Measurements from ENCODE around the gene PCMTD2. TPM values are rescaled to one million over a fixed set of nuclear protein-coding genes. Genes with fewer than 3 reads are reported as not detected.

PCMTD2 gene
- total and polyA plus RNA-seq, 9 donors, result 32.0 to 96.3 (median 78.7) TPM

- no peak for TF ChIP-seq POLR2A (IDR thresholded peaks at IDR 0.05)
- TF ChIP-seq EP300 (IDR thresholded peaks at IDR 0.05), result no peak
- TF ChIP-seq CTCF (IDR thresholded peaks at IDR 0.05), result no peak
- peaks cover 14% of the 10 kb centered on the region for H3K4me1 ChIP-seq (ENCODE audit: insufficient read depth)
- peak in 1 of 5 donors; percentile 24 for DNase-seq
Measured at GRCh38 chr20:64254571-64255360, 782 bp upstream of the PCMTD2 start.

GRCh38 chr20:64256282-64256935 lies 861 bp downstream of the PCMTD2 start:
- intact Hi-C loops (cut with DNase I), result no loop called here
- H3K4me1 ChIP-seq (ENCODE audit: insufficient read depth), result peaks cover 23% of the 10 kb centered on the region

More at GRCh38 chr20:64254571-64255360, 782 bp upstream of the PCMTD2 start:
- Histone ChIP-seq H3K27ac (peak overlapping the region; percentile 23 to 85), H3K4me3 (peak overlapping the region; percentile 97), H3K27me3 (no peaks in the 10 kb centered on the region), H3K36me3 (no peaks in the 10 kb centered on the region), H3K9me3 (no peaks in the 10 kb centered on the region)
- intact Hi-C loops (cut with DNase I), result no loop called here
- 75 to 77% (median 76%) methylated on average over 28 of the region's 28 CpGs for WGBS, 3 donors

GRCh38 chr20:64257107-64257757 lies 1.7 kb downstream of the PCMTD2 start:
- H3K4me3 ChIP-seq, result no peak overlapping the region
- no peak overlapping the region for H3K27ac ChIP-seq
- intact Hi-C loops (cut with DNase I), result no loop called here
- peak in 1 of 5 donors; percentile 10 for DNase-seq
- no peaks in the 10 kb centered on the region for H3K27me3 ChIP-seq
- H3K36me3 ChIP-seq, result no peaks in the 10 kb centered on the region
- no peaks in the 10 kb centered on the region for H3K9me3 ChIP-seq
- 87 to 88% (median 87%) methylated on average over 13 of the region's 13 CpGs for WGBS, 3 donors
- TF ChIP-seq CTCF (IDR thresholded peaks at IDR 0.05), result no peak
- peaks cover 28% of the 10 kb centered on the region for H3K4me1 ChIP-seq (ENCODE audit: insufficient read depth)

More at GRCh38 chr20:64256282-64256935, 861 bp downstream of the PCMTD2 start:
- peak overlapping the region in 1 of 2 donors; percentile 23 for H3K27ac ChIP-seq
- 27 to 32% (median 32%) methylated on average over 15 of the region's 15 CpGs for WGBS, 3 donors
- no peaks in the 10 kb centered on the region for H3K36me3 ChIP-seq
- no peaks in the 10 kb centered on the region for H3K27me3 ChIP-seq
- peak in 1 of 5 donors; percentile 11 for DNase-seq
- H3K9me3 ChIP-seq, result no peaks in the 10 kb centered on the region
- peak overlapping the region; percentile 97 for H3K4me3 ChIP-seq
- TF ChIP-seq EP300 (IDR thresholded peaks at IDR 0.05) (no peak), CTCF (IDR thresholded peaks at IDR 0.05) (no peak), POLR2A (IDR thresholded peaks at IDR 0.05) (no peak)

- no peaks in the 10 kb centered on the region for H3K27me3 ChIP-seq
- intact Hi-C loops (cut with DNase I), result no loop called here
- no peak for TF ChIP-seq POLR2A (IDR thresholded peaks at IDR 0.05)
- TF ChIP-seq EP300 (IDR thresholded peaks at IDR 0.05), result no peak
- no peak for TF ChIP-seq CTCF (IDR thresholded peaks at IDR 0.05)
- no peaks in the 10 kb centered on the region for H3K36me3 ChIP-seq
- H3K27ac ChIP-seq, result no peak overlapping the region
- no peaks in the 10 kb centered on the region for H3K9me3 ChIP-seq
- H3K4me3 ChIP-seq, result peak overlapping the region; percentile 8
- peaks cover 30% of the 10 kb centered on the region for H3K4me1 ChIP-seq (ENCODE audit: insufficient read depth)
- 48 to 54% (median 49%) methylated on average over 9 of the region's 9 CpGs for WGBS, 3 donors
- no peak for DNase-seq
Measured at GRCh38 chr20:64258071-64258823, 2.7 kb downstream of the PCMTD2 start.
